Uterus (tissue), 4 donors: ENCODE data around the gene CCDC188. TPM values are rescaled to one million over a fixed set of nuclear protein-coding genes. Genes with fewer than 3 reads are reported as not detected.

Experiments used
- DNase-seq, 2 donors: peaks; one replicate each; pipeline ENCODE4 v3.0.0-alpha.2; 2019 to 2020
- H3K27ac ChIP-seq, 2 donors: fragments of 200-600 bp; sonication (generic); 1 replicate in 1 of 2; 2 replicates in 1 of 2; pipeline ENCODE4 v1.5.1; 2016 to 2018
- H3K27me3 ChIP-seq, 2 donors: fragments of 200-600 bp; sonication (generic); one replicate each; pipeline ENCODE4 v1.5.1; 2018 to 2019; ENCODE audit warnings: control low read depth in 1 of 2
- H3K36me3 ChIP-seq, 2 donors: fragments of 200-600 bp; sonication (generic); one replicate each; pipeline ENCODE4 v1.5.1; 2019; ENCODE audit warnings: control low read depth in 1 of 2
- H3K4me1 ChIP-seq, 2 donors: fragments of 200-600 bp; sonication (generic); one replicate each; pipeline ENCODE4 v1.5.1; 2018 to 2019; ENCODE audit warnings: control low read depth in 1 of 2
- H3K4me3 ChIP-seq, 2 donors: fragments of 200-600 bp; sonication (generic); 1 replicate in 1 of 2; 2 replicates in 1 of 2; pipeline ENCODE4 v1.5.1; 2018 to 2019; ENCODE audit warnings: mild to moderate bottlenecking in 1 of 2
- H3K9me3 ChIP-seq, 2 donors: fragments of 200-600 bp; sonication (generic); one replicate each; pipeline ENCODE4 v1.5.1; 2019; ENCODE audit warnings: control low read depth in 1 of 2
- POLR2A ChIP-seq, 2 donors: fragments of 450-650 bp; IDR thresholded peaks; one replicate each; pipeline ENCODE4 v1.6.1; 2016; ENCODE audit warnings: antibody characterized with exemption in 2 of 2, mild to moderate bottlenecking in 1 of 2, moderate library complexity in 1 of 2
- intact Hi-C: fragments of 100-400 bp; cut with DNase I; formaldehyde crosslinking; loops from one replicate; pipeline ENCODE4 v1.15.1; 2023; ENCODE audit warnings: low total_unique reads
- total RNA-seq, 4 donors: library from RNA; depleted of rRNA in 3 of 4; stranded (reverse); fragments of >200 nt in 3 of 4; gene quantifications; one replicate each; pipeline versions ENCODE4 v1.1.0 to v1.2.4, GENCODE V29; 2014 to 2023
- TF ChIP-seq, protein P1 (sequence below), 4 experiments: fragments of 200-600 bp in 2 of 4; fragments of 450-650 bp in 2 of 4; sonication (generic) in 2 of 4; IDR thresholded peaks; one replicate each; pipeline ENCODE4 v1.5.1; 2016 to 2019; ENCODE audit warnings: antibody characterized with exemption in 4 of 4, mild to moderate bottlenecking in 2 of 4, moderate library complexity in 1 of 4
- donor health status: DM: yes; HTN: yes; CAD: no.

The CCDC188 gene
- total RNA-seq, 4 donors from 2014 or later, result 2.7 to 4.3 TPM; not detected in 2

DNA sequence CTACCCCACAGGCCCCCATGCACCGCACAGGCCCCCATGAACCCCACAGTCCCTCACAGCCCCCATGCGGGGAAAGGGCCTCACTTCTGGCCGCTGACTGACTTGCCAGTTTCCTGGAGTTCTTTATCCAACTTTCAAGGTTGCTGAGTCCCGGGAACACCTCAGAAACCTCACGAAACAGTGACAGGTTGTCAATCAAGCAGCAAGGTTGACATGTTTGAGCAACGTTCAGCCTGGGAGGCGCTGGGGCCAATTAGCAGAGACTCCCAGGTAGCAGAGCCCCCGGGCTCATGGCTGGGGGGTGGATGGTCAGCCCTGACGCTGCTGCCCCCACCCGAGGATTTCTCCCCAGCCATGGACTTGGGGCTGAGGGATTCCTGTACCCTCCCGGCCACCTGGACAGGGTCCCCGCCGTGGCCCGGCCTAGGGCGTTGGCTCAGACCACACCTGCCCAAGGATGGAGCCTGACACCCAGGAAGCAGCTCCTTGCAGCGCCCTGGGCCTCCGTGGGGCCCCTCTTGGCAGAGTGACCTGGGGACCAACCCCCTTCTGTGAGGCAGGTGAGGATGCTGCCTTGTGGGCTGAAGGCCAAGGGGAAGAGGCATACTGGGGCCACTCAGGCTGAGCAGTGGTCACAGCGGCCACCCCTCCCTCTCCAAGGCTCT is 33.8 kb upstream of the CCDC188 start:
- no peaks in the 10 kb centered on the region for H3K9me3 ChIP-seq
- H3K27me3 ChIP-seq, result no peaks in the 10 kb centered on the region
- H3K36me3 ChIP-seq, result no peaks in the 10 kb centered on the region
- TF ChIP-seq, protein P1, sequence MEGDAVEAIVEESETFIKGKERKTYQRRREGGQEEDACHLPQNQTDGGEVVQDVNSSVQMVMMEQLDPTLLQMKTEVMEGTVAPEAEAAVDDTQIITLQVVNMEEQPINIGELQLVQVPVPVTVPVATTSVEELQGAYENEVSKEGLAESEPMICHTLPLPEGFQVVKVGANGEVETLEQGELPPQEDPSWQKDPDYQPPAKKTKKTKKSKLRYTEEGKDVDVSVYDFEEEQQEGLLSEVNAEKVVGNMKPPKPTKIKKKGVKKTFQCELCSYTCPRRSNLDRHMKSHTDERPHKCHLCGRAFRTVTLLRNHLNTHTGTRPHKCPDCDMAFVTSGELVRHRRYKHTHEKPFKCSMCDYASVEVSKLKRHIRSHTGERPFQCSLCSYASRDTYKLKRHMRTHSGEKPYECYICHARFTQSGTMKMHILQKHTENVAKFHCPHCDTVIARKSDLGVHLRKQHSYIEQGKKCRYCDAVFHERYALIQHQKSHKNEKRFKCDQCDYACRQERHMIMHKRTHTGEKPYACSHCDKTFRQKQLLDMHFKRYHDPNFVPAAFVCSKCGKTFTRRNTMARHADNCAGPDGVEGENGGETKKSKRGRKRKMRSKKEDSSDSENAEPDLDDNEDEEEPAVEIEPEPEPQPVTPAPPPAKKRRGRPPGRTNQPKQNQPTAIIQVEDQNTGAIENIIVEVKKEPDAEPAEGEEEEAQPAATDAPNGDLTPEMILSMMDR (IDR thresholded peaks at IDR 0.05), result no peak
- no peak for TF ChIP-seq POLR2A (IDR thresholded peaks at IDR 0.05)
- no peak overlapping the region for H3K4me3 ChIP-seq
- no peaks in the 10 kb centered on the region for H3K4me1 ChIP-seq
- no peak for DNase-seq
- no peak overlapping the region for H3K27ac ChIP-seq
- intact Hi-C loops, result no loop called here

DNA sequence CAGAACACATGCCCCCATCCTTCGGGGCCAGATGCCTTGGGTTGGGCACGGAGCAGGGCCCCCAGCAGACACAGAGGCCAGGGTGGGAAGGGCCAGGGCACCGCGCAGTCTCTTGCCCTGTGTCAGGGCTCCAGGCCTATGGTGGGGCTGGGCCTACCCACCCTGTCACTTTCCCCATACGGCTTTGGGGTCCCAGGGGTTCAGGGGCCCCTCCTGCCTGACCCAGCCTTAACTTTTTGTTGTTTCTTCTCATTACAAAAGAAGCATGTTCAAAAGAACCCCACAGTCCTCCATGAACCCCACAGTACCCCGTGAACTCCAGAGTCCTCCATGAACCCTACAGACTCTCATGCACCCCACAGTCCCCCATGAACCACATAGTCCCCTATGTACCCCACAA is 33.0 kb upstream of the CCDC188 start:
- intact Hi-C loops, result no loop called here
- TF ChIP-seq, protein P1 (IDR thresholded peaks at IDR 0.05), result no peak
- no peak for TF ChIP-seq POLR2A (IDR thresholded peaks at IDR 0.05)
- DNase-seq, result no peak

DNA sequence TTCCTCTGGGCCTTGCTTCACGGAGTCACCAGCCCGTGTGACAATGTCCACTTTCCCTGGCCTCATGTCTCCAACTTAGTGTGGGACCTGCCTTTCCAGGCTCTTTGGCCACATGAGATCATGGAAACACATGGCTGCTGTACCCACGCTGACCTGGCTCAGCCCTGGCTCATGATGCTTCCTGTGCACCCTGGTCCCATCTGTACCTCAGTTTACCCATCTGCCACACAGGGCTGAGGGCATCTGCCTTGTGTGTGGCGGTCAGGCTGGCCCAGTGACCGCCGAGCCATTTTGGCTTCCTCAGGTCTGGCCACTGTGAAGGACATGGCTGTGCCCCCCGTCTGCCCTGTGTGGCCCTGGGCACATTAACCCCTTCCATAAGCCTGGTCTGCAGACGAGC is 32.2 kb upstream of the CCDC188 start:
- Histone ChIP-seq H3K27me3 (no peaks in the 10 kb centered on the region), H3K9me3 (no peaks in the 10 kb centered on the region), H3K36me3 (no peaks in the 10 kb centered on the region), H3K4me3 (no peak overlapping the region), H3K4me1 (no peaks in the 10 kb centered on the region), H3K27ac (no peak overlapping the region)
- TF ChIP-seq, protein P1 (IDR thresholded peaks at IDR 0.05), result no peak
- no peak for TF ChIP-seq POLR2A (IDR thresholded peaks at IDR 0.05)
- no peak for DNase-seq
- intact Hi-C loops, result no loop called here

More for the DNA sequence above, 33.0 kb upstream of the CCDC188 start:
- Histone ChIP-seq H3K9me3 (no peaks in the 10 kb centered on the region), H3K27ac (no peak overlapping the region), H3K27me3 (no peaks in the 10 kb centered on the region), H3K4me1 (no peaks in the 10 kb centered on the region), H3K4me3 (no peak overlapping the region), H3K36me3 (no peaks in the 10 kb centered on the region)

DNA sequence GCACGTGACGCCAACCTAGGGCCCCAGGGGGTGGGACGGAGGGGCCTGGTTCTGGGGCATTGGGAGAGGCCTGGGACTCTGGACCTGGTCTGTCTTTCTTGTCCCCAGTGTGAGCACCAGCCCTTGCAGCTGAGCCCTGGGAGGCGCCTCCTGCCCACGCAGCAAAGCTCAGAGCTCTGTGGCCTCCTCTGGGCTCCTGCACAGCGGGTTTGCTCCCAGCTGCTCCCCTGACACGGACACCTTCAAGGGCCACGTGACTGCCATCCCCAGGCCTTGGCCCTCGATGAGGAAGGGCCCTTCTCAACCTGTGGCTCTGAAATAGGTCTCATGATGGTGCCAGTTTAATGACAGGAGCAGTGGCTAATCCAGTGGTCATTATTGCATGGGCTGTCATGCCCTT is 31.5 kb upstream of the CCDC188 start:
- H3K27ac ChIP-seq, result no peak overlapping the region
- H3K27me3 ChIP-seq, result no peaks in the 10 kb centered on the region
- no peaks in the 10 kb centered on the region for H3K4me1 ChIP-seq
- H3K36me3 ChIP-seq, result no peaks in the 10 kb centered on the region
- intact Hi-C loops, result no loop called here
- H3K9me3 ChIP-seq, result no peaks in the 10 kb centered on the region
- TF ChIP-seq POLR2A (IDR thresholded peaks at IDR 0.05), result no peak
- TF ChIP-seq, protein P1 (IDR thresholded peaks at IDR 0.05), result no peak
- H3K4me3 ChIP-seq, result no peak overlapping the region
- no peak for DNase-seq

DNA sequence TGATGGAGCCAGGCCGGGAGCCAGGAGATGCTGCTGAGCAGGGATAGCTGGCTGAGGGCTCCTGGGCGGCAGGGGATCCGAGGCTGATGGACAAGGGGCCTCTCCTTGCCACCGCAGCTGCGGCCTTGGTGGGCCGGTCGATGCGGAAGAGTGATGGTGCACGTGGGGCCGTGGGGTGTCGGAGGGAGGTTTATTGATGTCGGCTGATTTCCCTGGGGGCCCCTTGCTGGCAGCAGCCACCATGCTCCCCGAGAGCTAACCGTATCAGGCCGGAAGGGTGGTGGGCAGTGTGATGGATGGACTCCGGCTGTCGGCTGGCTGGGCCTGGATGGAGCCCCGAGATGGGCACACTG is 31.0 kb upstream of the CCDC188 start:
- H3K4me3 ChIP-seq, result no peak overlapping the region
- no peaks in the 10 kb centered on the region for H3K4me1 ChIP-seq
- H3K36me3 ChIP-seq, result no peaks in the 10 kb centered on the region
- intact Hi-C loops, result no loop called here
- H3K27ac ChIP-seq, result no peak overlapping the region
- no peak for DNase-seq
- TF ChIP-seq, protein P1 (IDR thresholded peaks at IDR 0.05), result no peak
- TF ChIP-seq POLR2A (IDR thresholded peaks at IDR 0.05), result no peak
- no peaks in the 10 kb centered on the region for H3K27me3 ChIP-seq
- no peaks in the 10 kb centered on the region for H3K9me3 ChIP-seq
